HG02885 (cell line): ENCODE data around the gene TECPR2.

Experiments
- ATAC-seq: cut with Tn5 transposase; IDR thresholded peaks from one replicate; pipeline ENCODE4 v1.9.1; 2021; ENCODE audit warnings: mild to moderate bottlenecking; ENCODE audit not compliant: unreplicated experiment, poor library complexity

The TECPR2 gene

DNA sequence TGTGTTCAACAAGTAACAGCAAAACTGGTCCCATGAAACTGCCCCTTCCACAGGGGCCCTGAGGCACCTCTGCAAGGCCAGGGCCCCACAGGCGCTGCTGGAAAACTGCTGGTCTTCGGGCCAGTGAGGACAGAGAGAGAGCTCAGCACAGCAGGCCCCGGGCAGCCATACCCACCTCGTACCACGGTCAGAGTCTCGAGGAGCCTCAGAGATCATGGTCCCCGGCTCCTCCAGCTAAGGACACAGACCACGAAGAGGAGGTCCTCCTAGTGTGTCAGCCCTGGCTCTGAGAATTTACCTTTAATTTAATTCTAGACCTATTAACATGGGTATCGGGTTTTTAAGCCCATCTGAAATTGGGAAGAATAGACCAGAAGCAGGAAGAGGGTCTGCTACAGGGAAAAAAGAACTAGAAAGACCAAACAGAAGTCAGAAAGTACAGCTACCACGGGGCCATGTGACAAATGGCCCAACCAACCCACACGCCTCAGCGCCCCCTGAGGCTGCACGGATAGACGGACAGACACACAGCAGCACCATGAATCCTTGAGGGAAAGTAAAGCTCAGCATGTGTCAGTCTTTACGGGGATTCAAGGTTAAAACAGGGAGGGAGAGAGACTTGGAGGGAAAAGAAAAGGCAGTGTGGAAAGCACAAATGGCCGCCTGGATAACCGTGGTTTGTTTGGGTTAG lies 123.9 kb downstream of the TECPR2 start:
- ATAC-seq, result no peak

DNA sequence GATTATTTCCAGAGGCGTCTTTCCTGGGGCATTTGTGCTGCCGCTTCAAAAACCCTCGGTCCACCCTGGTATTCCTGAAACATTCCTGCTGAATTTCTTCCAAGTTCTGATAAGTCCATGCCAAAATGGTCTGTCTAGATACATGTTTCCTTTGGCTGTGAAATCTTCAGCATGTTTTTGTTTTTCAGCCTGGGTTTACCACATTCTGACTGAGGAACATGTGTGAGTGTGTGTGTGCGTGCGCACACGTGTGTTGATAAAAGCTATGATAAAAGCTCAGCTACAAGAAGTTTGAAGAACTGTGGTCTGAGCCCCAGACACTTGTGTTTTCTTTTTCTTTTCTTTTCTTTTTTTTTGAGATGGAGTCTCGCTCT lies 124.5 kb downstream of the TECPR2 start:
- no peak for ATAC-seq

DNA sequence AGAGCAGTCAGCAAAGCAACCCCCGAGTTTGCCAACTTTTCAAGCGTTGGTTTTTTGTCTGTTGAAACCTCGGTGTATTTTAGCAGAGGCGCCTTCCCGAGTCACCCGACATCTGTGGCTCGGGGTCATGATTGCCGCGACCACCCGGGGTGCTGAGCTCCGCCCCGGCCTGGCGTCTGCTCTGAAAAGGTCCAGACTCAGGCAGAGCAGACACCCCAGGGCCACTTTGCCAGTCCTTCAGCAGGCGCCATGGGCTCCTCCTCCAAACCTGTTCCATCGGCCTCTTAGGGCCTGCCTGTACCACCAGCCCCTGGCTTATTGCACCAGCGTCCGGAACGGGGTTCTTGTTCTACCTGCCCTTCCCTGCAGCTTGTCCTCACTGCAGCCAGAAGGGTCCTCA lies 127.7 kb downstream of the TECPR2 start:
- ATAC-seq, result no peak

DNA sequence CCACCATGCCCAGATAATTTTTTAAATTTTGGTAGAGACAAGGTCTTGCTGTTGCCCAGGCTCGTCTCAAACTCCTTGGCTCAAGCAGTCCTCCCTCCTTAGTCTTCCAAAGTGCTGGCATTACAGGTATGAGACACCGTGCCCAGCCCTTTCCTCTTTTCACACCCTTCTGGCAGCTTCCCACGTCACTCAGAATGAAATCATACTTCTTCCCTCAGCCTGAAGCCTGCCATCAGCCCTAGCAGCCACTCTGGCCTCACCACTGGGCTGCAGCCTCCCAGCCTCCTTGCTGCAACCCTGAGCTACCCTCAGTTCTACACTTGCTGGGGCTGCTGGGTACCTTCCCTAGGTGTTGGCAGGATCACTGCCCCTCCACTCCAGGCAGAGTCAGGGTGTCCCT lies 128.6 kb downstream of the TECPR2 start:
- no peak for ATAC-seq

DNA sequence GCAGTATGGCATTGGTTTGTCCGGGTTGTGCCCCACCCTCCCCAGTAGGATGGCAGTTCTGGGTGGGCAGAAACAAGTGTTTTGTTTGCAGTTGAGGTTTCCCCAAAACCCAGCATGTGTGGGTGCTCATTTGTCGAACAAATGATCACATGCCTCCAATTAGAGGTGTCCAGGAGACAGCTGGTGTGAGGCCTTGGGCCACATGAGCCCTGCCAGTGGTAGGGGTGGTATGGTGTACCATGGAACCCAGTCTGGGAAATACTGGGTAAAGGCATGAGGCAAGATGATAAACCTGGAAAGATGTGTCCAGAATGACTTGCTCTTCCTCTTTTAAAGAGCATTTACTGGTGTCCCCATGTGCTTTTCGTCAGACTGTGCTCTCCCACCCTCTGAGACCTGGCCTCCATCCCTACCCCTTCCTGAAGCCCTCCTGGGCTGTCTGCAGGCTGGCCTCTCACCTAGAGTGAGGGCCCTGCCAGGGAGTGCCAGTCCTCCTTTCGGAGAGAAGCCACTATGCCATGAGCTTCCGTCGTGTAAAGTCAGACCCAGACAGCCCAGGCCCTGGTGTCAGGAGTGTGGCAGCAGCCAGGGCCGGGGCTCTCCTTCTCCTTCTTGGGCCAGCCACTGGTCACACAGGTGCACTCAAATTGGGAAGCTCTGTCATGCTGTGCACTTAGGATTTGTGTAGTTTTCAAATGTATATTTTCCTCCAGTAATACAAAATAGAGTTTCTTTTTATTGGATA lies 129.2 kb downstream of the TECPR2 start:
- no peak for ATAC-seq

DNA sequence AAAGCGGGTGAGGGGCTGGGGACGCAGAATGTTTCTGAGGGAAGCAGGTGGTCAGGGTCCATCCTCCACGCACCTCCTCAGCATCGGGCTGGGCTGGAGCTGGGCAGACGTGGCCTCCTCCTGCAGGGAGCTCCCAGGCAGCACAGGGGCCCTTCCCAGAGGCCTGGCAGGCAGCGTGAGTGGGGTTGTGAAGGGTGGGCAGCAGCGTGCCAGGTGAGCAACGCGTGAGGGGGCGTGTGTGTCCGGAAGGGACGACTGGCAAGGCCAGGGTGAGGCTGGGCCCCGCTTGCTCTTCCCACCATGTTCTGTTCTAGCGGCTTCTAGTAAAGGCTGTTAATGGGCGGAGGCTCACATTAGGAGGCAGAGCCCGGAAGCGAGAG lies 129.8 kb downstream of the TECPR2 start:
- no peak for ATAC-seq

DNA sequence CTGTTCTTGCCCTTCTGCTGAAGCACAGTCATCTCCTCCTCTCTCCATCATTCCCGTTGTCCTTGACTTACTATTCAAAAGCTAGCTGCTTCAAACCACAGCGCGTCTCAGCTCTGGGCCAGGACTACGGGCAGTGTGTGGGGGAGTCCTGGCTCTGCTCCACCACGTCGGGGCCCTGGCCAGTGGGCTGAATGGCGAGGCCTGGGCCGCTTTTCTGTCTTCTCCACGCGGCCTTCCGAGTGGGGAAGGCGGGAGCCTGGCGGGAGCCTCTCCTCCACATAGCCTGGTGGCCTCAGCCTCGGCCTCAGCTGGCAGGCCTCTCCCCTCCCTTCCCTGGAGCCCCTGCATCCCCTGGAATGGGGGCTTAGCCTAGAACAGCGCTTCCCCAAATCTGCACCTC lies 130.4 kb downstream of the TECPR2 start:
- ATAC-seq, result no peak

DNA sequence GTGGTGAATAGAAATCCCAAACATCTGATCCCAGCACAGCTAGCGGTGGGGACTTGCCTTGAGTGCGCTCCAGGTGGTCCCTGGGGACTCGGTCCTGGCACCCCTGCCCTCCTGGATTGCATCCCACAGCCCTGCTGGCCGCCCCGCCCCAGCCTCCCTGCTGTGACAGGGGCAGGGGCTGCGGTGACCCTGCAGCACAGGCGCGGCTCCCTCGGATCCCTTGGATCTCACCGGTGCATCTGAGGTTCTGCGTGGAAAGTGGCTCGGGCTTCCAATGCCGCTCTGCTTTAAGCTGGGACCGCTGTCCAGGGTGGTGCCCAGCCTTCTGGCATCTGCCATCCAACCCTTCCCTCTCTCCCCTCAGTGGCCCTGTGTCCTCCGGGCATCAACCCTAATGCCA lies 130.8 kb downstream of the TECPR2 start:
- ATAC-seq, result no peak

DNA sequence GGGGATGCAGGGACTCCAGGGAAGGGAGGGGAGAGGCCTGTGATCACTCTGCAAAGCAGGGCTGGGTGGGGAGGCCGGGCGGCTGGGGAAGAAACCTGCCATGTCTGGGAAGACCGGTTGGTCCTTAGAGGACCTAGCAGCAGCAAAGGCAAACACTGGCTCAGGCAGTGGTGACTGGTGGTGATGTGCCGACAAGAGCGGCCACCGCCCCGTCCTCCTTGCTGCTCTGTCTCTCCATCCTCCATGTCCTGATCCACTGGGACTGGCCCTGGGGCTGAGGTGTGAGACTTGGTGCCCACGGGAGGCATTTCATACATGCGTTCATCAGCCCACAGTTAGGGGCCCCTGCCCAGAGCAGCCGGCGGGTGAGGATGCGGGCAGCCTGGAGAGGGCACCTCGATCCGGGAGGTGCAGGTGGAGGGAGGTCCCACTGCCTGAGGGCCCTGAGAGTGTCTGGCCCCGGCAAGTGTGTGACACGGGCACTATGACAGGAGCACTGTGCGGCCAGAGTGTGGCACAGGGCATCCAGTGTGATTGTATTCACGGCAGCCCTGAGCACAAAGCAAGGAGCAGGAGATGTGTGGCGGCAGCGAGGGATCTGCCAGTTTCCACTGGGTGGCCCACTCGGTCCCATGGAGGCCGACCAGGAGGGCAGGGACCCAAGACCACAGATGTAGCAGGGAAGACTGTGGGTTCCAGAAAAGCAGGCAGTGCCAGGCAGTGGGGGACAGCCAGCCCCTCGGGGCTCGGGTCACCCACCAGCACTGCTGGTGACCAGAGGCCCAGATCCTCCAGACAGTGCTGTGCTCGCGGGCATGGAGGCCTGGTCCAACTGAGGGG lies 133.0 kb downstream of the TECPR2 start:
- no peak for ATAC-seq

DNA sequence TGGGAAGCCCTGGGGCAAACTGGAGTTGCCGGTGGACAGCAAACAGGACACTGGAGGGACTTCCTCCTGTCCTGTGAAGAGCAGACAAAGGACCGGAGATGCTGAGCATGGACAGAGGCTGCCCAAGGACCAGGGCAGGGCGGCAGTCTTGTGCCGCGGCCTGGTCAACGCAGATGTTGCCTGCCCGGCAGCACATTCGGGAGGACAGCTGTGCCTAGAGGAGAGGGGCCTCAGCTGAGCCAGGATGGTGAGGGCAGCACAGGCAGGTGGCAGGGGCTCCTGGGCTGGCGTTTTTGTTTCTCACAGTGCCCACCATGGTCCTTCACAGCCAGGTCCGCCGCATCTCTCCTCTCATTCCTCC lies 133.6 kb downstream of the TECPR2 start:
- ATAC-seq, result no peak

DNA sequence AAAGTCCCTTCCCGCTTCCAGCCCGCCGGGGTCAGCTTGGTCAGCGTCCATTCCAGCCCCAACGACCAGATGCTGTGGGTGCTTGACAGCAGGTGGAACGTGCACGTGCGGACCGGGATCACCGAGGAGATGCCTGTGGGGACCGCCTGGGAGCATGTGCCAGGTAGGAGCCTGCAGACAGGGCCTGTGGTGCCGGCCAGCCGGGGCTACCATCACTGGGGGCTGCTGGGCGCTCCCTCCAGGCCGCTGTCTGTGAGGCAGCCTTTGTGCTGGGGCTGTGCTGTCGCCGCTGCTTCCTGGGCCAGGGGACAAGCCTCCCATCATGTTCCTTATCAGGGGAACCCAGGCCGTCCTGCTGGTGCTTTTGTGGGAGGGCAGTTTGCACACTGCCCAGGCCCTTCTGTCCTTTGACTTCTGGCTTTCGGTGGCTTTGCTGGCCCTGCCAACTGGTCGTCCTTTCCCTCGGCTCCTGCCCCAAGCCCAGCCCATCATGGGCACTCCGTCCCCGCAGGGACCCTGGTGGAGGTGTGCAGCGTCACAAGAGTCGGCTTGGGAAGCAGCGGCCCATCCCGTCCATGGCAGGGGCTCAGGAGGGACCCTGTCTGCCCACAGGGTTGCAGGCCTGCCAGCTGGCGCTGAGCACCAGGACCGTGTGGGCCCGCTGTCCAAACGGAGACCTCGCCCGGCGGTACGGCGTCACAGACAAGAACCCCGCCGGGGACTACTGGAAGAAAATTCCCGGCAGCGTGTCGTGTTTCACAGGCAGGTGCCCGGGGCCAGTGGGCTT lies 134.4 kb downstream of the TECPR2 start:
- no peak for ATAC-seq

DNA sequence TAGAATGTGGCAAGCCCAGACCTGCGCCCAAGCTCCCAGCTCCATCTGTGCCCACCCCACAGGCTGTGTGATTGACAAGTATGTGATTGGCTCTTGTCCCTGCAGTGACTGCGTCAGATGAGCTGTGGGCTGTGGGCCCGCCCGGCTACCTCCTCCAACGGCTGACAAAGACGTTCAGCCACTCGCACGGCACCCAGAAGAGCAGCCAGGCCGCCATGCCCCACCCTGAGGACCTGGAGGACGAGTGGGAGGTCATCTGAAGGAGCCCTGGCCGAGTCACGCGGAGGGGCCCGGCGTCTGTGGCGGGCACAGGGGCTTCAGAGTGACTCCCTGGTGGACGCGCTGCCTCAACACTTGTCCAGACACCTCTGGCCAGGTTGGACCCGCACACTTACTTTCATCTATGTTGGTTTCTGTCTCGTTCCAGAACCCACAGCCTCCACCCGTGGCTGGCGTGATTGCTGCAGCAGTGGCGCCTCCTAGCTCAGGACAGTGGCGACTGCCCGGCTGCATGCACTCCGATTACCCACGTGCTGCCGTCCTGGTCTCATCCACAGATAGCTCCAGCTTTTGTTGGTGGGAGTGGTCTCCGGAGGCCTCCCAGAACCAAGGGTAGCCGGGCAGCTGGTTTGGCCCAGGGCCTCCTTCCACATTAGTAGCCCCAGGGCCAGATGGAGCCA lies 135.4 kb downstream of the TECPR2 start:
- ATAC-seq, result no peak

DNA sequence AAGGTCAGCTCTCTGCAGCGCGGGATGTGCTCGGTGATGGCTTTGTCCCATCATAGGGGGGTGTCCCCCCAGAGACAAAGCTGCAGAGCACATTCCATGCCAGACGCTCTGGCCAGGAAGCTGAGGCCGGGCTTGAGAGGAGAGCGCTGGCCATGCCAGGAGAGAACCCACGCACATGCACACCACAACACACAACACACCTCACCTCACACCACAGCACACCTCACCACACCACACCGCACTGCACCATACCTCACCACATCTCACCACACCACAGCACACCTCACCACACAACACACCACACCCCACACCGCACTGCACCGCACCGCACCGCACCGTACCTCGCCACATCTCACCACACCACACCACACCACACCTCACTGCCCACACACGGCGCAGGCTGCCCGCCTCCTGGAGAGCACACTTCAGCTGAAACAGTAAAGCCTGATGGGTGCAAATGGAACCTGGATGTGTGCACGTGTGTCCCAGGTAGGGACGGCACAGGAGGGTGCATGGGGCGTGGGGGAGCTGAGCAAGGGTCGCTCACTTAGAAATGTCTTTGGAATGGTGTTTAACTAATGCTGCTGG lies 136.0 kb downstream of the TECPR2 start:
- ATAC-seq, result no peak

DNA sequence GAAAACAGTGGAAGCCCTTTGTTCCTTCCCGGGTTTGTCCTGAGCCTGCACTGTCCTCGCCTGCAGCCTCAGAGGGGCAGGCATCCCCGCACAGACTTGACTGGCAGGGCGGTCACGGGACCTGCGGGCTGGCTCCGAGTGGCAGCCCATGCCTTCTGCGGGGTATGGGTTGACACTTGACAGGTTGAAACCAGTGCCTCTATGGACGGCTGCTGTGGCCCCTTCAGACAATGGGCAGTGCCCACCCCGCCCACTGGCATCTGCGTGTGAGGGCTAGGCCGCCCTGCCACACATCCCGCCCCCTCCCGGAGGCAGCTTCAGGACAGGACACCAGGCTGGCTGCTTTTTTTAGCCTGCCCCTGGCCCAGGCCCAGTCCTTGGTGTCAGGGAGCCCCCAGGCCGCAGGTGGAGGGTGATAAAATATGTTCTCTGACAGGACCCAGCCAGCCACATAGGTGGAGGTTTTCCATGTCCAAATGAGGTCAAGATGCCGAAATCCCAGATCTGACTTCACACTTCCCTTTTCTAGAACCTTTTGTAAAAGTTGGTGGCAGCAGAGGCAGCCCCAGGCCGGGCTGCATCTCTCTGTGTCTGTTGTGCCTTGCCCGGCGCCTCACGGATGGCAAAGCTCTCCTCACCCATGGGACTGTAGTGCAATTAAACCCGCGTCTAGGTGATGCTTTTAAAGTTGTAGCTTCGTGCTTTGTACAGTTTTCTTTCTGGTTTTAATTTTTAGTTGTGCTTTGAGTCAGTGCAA lies 136.8 kb downstream of the TECPR2 start:
- no peak for ATAC-seq

DNA sequence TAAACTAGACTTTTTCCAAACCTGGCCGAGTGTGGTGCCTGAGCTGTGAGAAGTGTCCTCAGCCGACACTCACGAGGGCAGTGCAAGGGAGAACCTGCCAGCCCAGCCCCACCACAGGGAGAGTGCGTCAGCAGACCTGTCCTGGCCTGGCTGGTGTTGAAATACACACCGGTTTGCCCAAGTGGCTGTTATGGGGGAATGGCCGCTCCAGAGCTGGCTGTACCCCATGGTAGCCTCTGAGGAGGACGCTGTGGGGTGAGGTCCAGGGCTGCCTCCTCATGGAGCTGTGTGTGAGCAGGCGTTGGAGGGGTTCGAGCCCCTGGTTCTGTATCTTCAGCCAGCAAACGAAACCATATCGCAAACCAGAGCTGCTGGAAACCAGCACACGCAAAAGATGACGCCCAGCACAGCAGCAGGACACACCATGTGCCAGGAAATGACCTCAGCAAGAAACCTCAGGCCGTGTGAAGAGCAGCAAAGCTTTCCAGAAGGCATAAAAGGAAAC lies 137.5 kb downstream of the TECPR2 start:
- no peak for ATAC-seq

DNA sequence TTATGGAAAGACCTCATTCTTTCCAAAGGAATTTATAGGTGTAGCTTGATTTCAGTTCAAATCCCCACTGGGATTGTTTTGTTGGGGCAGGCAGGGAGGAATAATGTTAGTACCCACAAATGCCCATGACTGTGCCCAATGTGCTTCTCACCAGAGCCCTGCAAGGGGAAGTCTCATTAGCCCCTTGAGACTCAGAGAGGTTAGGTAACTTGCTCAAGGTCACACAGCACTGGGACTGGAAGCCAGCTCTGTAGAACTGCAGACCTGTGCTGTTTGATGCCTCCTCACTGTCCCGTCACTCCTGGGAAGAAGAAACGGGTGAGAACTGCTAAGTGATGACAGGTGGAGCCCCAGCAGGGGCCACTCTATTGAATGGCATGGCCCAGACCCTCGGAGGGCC lies 138.0 kb downstream of the TECPR2 start:
- ATAC-seq, result no peak

DNA sequence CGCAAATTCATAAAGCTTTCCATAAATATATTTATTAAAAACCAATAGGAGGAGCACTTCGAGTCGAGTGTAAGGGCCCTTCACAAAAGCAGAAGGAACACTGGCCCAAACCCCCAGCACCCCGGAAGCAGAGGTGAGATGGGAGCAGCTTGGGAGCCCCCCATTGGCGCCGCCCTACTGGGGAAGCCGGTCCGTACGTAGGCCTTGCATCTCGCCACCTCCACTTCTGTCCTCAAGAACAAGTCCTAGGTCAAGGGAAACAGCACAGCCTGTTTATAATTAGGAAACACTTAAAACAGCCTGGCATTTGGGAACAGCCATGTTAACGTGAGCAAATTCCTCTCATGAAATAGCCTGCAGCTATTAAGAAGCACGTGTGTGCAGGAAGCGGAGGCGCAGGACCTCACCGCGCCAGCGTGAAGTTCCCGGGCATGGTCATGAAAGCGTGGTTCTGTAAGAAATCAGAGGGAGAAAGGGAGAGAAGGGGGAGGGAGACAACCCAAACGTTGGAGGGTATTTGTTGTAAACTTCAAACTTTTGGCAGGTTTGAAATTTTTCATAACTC lies 139.1 kb downstream of the TECPR2 start:
- no peak for ATAC-seq

DNA sequence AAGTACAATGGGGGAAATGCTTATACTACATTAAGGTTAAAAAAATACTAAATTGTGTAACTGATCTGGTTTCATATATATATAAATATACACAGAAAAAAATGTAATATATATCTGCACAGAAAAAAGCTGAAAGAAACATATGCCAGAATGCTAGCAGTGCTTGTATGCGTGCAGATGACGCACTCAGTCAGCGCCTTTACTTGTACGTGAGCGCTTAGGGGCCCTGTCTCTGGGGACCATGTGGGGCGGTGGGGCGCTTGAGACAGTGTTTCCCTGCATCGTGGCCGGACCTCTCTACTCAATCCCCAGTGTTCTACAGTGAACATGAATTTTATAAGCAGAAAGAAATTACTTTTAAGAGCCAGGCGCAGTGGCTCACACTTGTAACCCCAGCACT lies 139.8 kb downstream of the TECPR2 start:
- no peak for ATAC-seq
